ENCODE data around the gene NCOA1. TPM values are rescaled to one million over a fixed set of nuclear protein-coding genes. Genes with fewer than 3 reads are reported as not detected.

NCOA1 gene
- polyA plus RNA-seq, 1 donor from 2014 or later = 23.0 TPM

DNA sequence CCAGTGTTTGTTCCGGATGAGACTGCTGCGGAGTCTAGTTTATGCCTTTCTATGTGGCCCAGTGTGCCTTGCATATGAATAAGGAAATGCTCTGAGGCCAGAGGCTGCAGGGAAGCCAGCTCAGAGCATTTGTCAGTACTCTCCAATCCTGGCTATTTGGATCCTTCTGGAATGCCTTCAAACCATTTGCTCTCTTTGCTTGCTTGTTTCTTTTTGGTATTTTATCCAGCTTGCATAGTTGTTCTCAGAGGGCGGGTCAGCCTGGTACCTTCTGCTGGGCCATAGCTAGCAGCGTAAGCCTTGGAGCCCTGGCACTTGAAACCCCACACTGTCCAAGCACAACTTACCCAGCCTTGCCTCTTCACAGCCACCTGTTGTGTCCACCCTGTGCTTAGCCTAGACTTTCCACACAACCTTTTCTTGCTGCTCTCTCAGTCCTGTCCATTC lies 322.7 kb downstream of the NCOA1 start:
- Histone ChIP-seq H4K20me1 (ENCODE audit: insufficient read depth) (no peaks in the 10 kb centered on the region), H3K27me3 (ENCODE audit: insufficient read depth, low read depth, low read length) (no peaks in the 10 kb centered on the region), H3K79me2 (replicated peaks; ENCODE audit: insufficient read depth, low read length) (peaks cover 13% of the 10 kb centered on the region), H3K27ac (ENCODE audit: low read length) (no peak overlapping the region), H3K4me3 (ENCODE audit: low read length) (no peak overlapping the region), H3K36me3 (ENCODE audit: insufficient read depth, low read length) (peaks cover 10% of the 10 kb centered on the region), H3K4me2 (ENCODE audit: low read length) (no peak overlapping the region), H3K9ac (ENCODE audit: low read length) (no peak overlapping the region), H3K9me3 (ENCODE audit: low read length) (no peaks in the 10 kb centered on the region), H3K9me2 (ENCODE audit: insufficient read depth, low read length) (no peaks in the 10 kb centered on the region), H3F3A (ENCODE audit: insufficient read depth, low read length, poor library complexity, severe bottlenecking) (no peaks in the 10 kb centered on the region), H2AFZ (ENCODE audit: low read depth, low read length) (no peak overlapping the region)
- TF ChIP-seq TAF1 (IDR thresholded peaks at IDR 0.05; ENCODE audit: low read depth) (no peak), EP300 (conservative IDR thresholded peaks at IDR 0.05; ENCODE audit: poor library complexity, severe bottlenecking) (no peak), EZH2 (IDR thresholded peaks at IDR 0.05; ENCODE audit: borderline replicate concordance, insufficient read depth, low read length, poor library complexity, severe bottlenecking) (no peak), CTCF (IDR thresholded peaks at IDR 0.05; ENCODE audit: poor library complexity, severe bottlenecking) (no peak), RAD21 (conservative IDR thresholded peaks at IDR 0.05) (no peak)
- TF ChIP-seq, protein P1, sequence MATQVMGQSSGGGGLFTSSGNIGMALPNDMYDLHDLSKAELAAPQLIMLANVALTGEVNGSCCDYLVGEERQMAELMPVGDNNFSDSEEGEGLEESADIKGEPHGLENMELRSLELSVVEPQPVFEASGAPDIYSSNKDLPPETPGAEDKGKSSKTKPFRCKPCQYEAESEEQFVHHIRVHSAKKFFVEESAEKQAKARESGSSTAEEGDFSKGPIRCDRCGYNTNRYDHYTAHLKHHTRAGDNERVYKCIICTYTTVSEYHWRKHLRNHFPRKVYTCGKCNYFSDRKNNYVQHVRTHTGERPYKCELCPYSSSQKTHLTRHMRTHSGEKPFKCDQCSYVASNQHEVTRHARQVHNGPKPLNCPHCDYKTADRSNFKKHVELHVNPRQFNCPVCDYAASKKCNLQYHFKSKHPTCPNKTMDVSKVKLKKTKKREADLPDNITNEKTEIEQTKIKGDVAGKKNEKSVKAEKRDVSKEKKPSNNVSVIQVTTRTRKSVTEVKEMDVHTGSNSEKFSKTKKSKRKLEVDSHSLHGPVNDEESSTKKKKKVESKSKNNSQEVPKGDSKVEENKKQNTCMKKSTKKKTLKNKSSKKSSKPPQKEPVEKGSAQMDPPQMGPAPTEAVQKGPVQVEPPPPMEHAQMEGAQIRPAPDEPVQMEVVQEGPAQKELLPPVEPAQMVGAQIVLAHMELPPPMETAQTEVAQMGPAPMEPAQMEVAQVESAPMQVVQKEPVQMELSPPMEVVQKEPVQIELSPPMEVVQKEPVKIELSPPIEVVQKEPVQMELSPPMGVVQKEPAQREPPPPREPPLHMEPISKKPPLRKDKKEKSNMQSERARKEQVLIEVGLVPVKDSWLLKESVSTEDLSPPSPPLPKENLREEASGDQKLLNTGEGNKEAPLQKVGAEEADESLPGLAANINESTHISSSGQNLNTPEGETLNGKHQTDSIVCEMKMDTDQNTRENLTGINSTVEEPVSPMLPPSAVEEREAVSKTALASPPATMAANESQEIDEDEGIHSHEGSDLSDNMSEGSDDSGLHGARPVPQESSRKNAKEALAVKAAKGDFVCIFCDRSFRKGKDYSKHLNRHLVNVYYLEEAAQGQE (IDR thresholded peaks at IDR 0.05; ENCODE audit: borderline replicate concordance) = no peak

DNA sequence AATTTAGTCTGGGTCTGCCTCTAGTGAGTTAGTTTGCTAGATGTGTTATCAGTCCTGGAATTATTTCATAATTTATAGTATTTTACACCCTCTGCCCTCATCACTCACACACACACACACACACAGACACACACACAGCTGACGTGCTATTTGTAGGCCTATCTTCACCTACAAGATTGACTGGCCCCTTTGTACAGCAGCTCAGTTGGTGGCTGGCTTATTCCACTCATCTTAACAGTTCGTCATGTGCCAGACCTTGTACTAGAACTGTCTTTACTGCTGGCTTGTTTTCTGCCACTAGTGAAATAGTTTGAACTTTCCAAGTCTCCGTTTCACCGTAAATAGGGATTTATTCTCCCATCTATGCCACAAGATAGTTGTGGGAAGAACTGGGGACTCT lies 323.5 kb downstream of the NCOA1 start:
- TF ChIP-seq MXI1 (conservative IDR thresholded peaks at IDR 0.05; ENCODE audit: poor library complexity, severe bottlenecking) (no peak), EZH2 (IDR thresholded peaks at IDR 0.05; ENCODE audit: borderline replicate concordance, insufficient read depth, low read length, poor library complexity, severe bottlenecking) (no peak), TAF1 (IDR thresholded peaks at IDR 0.05; ENCODE audit: low read depth) (no peak)
- Histone ChIP-seq H2AFZ (ENCODE audit: low read depth, low read length) (no peak overlapping the region), H3K4me2 (ENCODE audit: low read length) (no peak overlapping the region), H3K27me3 (ENCODE audit: insufficient read depth, low read depth, low read length) (no peaks in the 10 kb centered on the region), H3K9me2 (ENCODE audit: insufficient read depth, low read length) (no peaks in the 10 kb centered on the region), H4K20me1 (ENCODE audit: insufficient read depth) (no peaks in the 10 kb centered on the region), H3K4me3 (ENCODE audit: low read length) (no peak overlapping the region), H3K79me2 (replicated peaks; ENCODE audit: insufficient read depth, low read length) (peaks cover 10% of the 10 kb centered on the region), H3K27ac (ENCODE audit: low read length) (no peak overlapping the region), H3F3A (ENCODE audit: insufficient read depth, low read length, poor library complexity, severe bottlenecking) (no peaks in the 10 kb centered on the region), H3K36me3 (ENCODE audit: insufficient read depth, low read length) (peaks cover 10% of the 10 kb centered on the region), H3K9me3 (ENCODE audit: low read length) (no peaks in the 10 kb centered on the region), H3K9ac (ENCODE audit: low read length) (no peak overlapping the region)

GRCh38 chr2:24815171-24815570 lies 324.1 kb downstream of the NCOA1 start:
- Histone ChIP-seq H3K9ac (ENCODE audit: low read length) (no peak overlapping the region), H3K9me3 (ENCODE audit: low read length) (no peaks in the 10 kb centered on the region), H3K4me3 (ENCODE audit: low read length) (no peak overlapping the region), H4K20me1 (ENCODE audit: insufficient read depth) (no peaks in the 10 kb centered on the region), H3K9me2 (ENCODE audit: insufficient read depth, low read length) (no peaks in the 10 kb centered on the region), H2AFZ (ENCODE audit: low read depth, low read length) (no peak overlapping the region), H3K79me2 (replicated peaks; ENCODE audit: insufficient read depth, low read length) (peaks cover 10% of the 10 kb centered on the region), H3K4me2 (ENCODE audit: low read length) (no peak overlapping the region), H3F3A (ENCODE audit: insufficient read depth, low read length, poor library complexity, severe bottlenecking) (no peaks in the 10 kb centered on the region), H3K27ac (ENCODE audit: low read length) (no peak overlapping the region), H3K27me3 (ENCODE audit: insufficient read depth, low read depth, low read length) (no peaks in the 10 kb centered on the region), H3K36me3 (ENCODE audit: insufficient read depth, low read length) (peaks cover 10% of the 10 kb centered on the region)
- TF ChIP-seq MXI1 (conservative IDR thresholded peaks at IDR 0.05; ENCODE audit: poor library complexity, severe bottlenecking) (no peak), CTCF (IDR thresholded peaks at IDR 0.05; ENCODE audit: poor library complexity, severe bottlenecking) (no peak)
